H1 (cell line): ENCODE results near the gene SIM2. TPM values are rescaled to one million over a fixed set of nuclear protein-coding genes. Genes with fewer than 3 reads are reported as not detected.

Experiments
- CTCF ChIA-PET: fragments of 300-600 bp; sonication (Branson Sonifier 250); formaldehyde crosslinking; loops from one replicate; lab custom pipeline; 2021; ENCODE audit not compliant: partially characterized antibody; lab: Charles Lee
- POLR2A ChIA-PET: fragments of 300-600 bp; sonication (Branson Sonifier 250); formaldehyde crosslinking; loops from one replicate; lab custom pipeline; 2021; ENCODE audit warnings: inconsistent platforms; ENCODE audit not compliant: partially characterized antibody; lab: Charles Lee
- DNase-seq, 2 experiments: peaks; one replicate each; pipeline versions ENCODE4 v3.0.0 to v3.0.0-alpha.2; 2010 to 2022; ENCODE audit warnings: low spot score in 2 of 2, low read depth in 1 of 2, mixed read lengths in 1 of 2
- FAIRE-seq: peaks from 2 replicates; lab custom pipeline; 2011; peaks lifted over from hg19 to GRCh38; lab: Jason Lieb, UNC
- H2AFZ ChIP-seq: 2 replicates; pipeline ENCODE4 v1.8.1; 2012; ENCODE audit warnings: low read length, inconsistent platforms
- H2AK5ac ChIP-seq: 2 replicates; pipeline ENCODE4 v1.6.1; 2013; ENCODE audit warnings: low read depth, low read length
- H2BK120ac ChIP-seq: replicated peaks from 2 replicates; pipeline ENCODE3; 2013; ENCODE audit warnings: low read depth, low read length, inconsistent platforms
- H2BK12ac ChIP-seq: 2 replicates; pipeline ENCODE4 v1.6.1; 2013; ENCODE audit warnings: low read depth, low read length
- H2BK15ac ChIP-seq: 2 replicates; pipeline ENCODE4 v1.6.1; 2013; ENCODE audit warnings: low read length
- H2BK20ac ChIP-seq: 2 replicates; pipeline ENCODE4 v1.6.1; 2013; ENCODE audit warnings: low read length
- H2BK5ac ChIP-seq: 2 replicates; pipeline ENCODE4 v1.6.1; 2013; ENCODE audit warnings: low read depth, low read length
- H3K14ac ChIP-seq: 2 replicates; pipeline ENCODE4 v1.6.1; 2013; ENCODE audit warnings: inconsistent platforms; ENCODE audit not compliant: insufficient read length
- H3K18ac ChIP-seq: 2 replicates; pipeline ENCODE4 v1.6.1; 2013; ENCODE audit warnings: low read length; ENCODE audit errors: extremely low read depth
- H3K23ac ChIP-seq: 2 replicates; pipeline ENCODE4 v1.6.1; 2013; ENCODE audit warnings: inconsistent platforms; ENCODE audit not compliant: insufficient read length
- H3K23me2 ChIP-seq: 2 replicates; pipeline ENCODE4 v1.6.1; 2013; ENCODE audit warnings: low read depth, low read length
- H3K27ac ChIP-seq: 2 replicates; pipeline ENCODE4 v1.6.1; 2011; ENCODE audit warnings: low read depth, low read length, inconsistent platforms
- H3K27me3 ChIP-seq, 4 experiments: replicated peaks in 1 of 4; 1 replicate in 1 of 4; 2 replicates in 3 of 4; pipeline versions ENCODE4 v1.6.1 to v1.8.1; 2011 to 2013; ENCODE audit warnings: low read length in 3 of 4, mild to moderate bottlenecking in 3 of 4, inconsistent platforms in 2 of 4, mixed read lengths in 2 of 4, moderate library complexity in 1 of 4; ENCODE audit not compliant: control insufficient read depth in 3 of 4, insufficient read depth in 3 of 4; ENCODE audit errors: extremely low read depth in 1 of 4
- H3K36me3 ChIP-seq, 4 experiments: 2 replicates each; pipeline versions ENCODE4 v1.6.1 to v1.8.1; 2011 to 2013; ENCODE audit warnings: mild to moderate bottlenecking in 4 of 4, low read length in 3 of 4, moderate library complexity in 2 of 4, control low read depth in 1 of 4, inconsistent platforms in 1 of 4; ENCODE audit not compliant: insufficient read depth in 4 of 4, control insufficient read depth in 2 of 4
- H3K4ac ChIP-seq: replicated peaks from 2 replicates; pipeline ENCODE3; 2013; ENCODE audit warnings: low read length, low read depth, mixed read lengths, inconsistent platforms; ENCODE audit not compliant: insufficient read length
- H3K4me1 ChIP-seq, 4 experiments: replicated peaks in 1 of 4; 1 replicate in 1 of 4; 2 replicates in 3 of 4; pipeline versions ENCODE4 v1.6.1 to v1.8.1; 2011 to 2013; ENCODE audit warnings: low read length in 3 of 4, inconsistent platforms in 2 of 4, mixed read lengths in 1 of 4; ENCODE audit not compliant: insufficient read depth in 4 of 4, control insufficient read depth in 3 of 4
- H3K4me2 ChIP-seq, 2 experiments: 2 replicates each; pipeline versions ENCODE4 v1.6.1 to v1.8.1; 2011 to 2013; ENCODE audit warnings: low read depth in 2 of 2, low read length in 2 of 2, control low read depth in 1 of 2, inconsistent platforms in 1 of 2, mild to moderate bottlenecking in 1 of 2; ENCODE audit not compliant: insufficient read depth in 1 of 2
- H3K4me3 ChIP-seq, 4 experiments: fragments of 200-600, 300-600 bp in 1 of 4; sonication (generic), shearing (Covaris generic), sonication (Bioruptor Twin) in 1 of 4; 2 replicates each; pipeline versions ENCODE4 v1.5.1 to v1.8.1; 2011 to 2016; ENCODE audit warnings: low read length in 4 of 4, low read depth in 3 of 4, control low read depth in 2 of 4, inconsistent platforms in 2 of 4, mild to moderate bottlenecking in 2 of 4, mixed read lengths in 1 of 4, moderate library complexity in 1 of 4; ENCODE audit not compliant: insufficient read depth in 2 of 4; ENCODE audit errors: extremely low read depth in 1 of 4
- H3K56ac ChIP-seq: replicated peaks from 2 replicates; pipeline ENCODE3; 2013; ENCODE audit warnings: low read depth, mild to moderate bottlenecking, mixed read lengths, low read length, inconsistent platforms; ENCODE audit not compliant: insufficient read length
- H3K79me1 ChIP-seq: 2 replicates; pipeline ENCODE4 v1.6.1; 2013; ENCODE audit warnings: low read depth, low read length, control low read depth
- H3K79me2 ChIP-seq, 2 experiments: 2 replicates each; pipeline versions ENCODE4 v1.6.1 to v1.8.1; 2012 to 2013; ENCODE audit warnings: low read length in 2 of 2, mild to moderate bottlenecking in 2 of 2, inconsistent platforms in 1 of 2; ENCODE audit not compliant: insufficient read depth in 2 of 2, control insufficient read depth in 1 of 2
- H3K9ac ChIP-seq, 4 experiments: replicated peaks in 1 of 4; 1 replicate in 1 of 4; 2 replicates in 3 of 4; pipeline versions ENCODE4 v1.6.1 to v1.8.1; 2011 to 2013; ENCODE audit warnings: low read depth in 3 of 4, low read length in 3 of 4, control low read depth in 2 of 4, mild to moderate bottlenecking in 2 of 4, moderate library complexity in 2 of 4, inconsistent platforms in 1 of 4; ENCODE audit errors: extremely low read depth in 1 of 4
- H3K9me3 ChIP-seq, 2 experiments: 2 replicates each; pipeline versions ENCODE4 v1.6.1 to v1.8.1; 2012 to 2013; ENCODE audit warnings: mild to moderate bottlenecking in 2 of 2, moderate library complexity in 2 of 2, control low read depth in 1 of 2, inconsistent platforms in 1 of 2, low read depth in 1 of 2, low read length in 1 of 2, mixed read lengths in 1 of 2; ENCODE audit not compliant: insufficient read depth in 2 of 2
- H4K20me1 ChIP-seq, 2 experiments: replicated peaks in 1 of 2; 2 replicates each; pipeline versions ENCODE3 to v1.8.1; 2011 to 2013; ENCODE audit warnings: inconsistent platforms in 2 of 2, low read length in 2 of 2, mild to moderate bottlenecking in 1 of 2; ENCODE audit not compliant: insufficient read depth in 2 of 2, control insufficient read depth in 1 of 2
- H4K5ac ChIP-seq: 2 replicates; pipeline ENCODE4 v1.6.1; 2013; ENCODE audit warnings: low read length, low read depth, mixed read lengths, inconsistent platforms; ENCODE audit not compliant: insufficient read length
- H4K8ac ChIP-seq: 2 replicates; pipeline ENCODE4 v1.8.0; 2013; ENCODE audit warnings: mild to moderate bottlenecking, moderate library complexity, low read length, inconsistent platforms; ENCODE audit not compliant: insufficient read depth; ENCODE audit errors: extremely low read depth
- H4K91ac ChIP-seq: replicated peaks from 2 replicates; pipeline ENCODE3; 2013; ENCODE audit warnings: low read length, mixed read lengths, inconsistent platforms; ENCODE audit not compliant: insufficient read length
- BRCA1 ChIP-seq: IDR thresholded peaks from 2 replicates; pipeline ENCODE4 v1.6.1; 2012; ENCODE audit warnings: low read depth, low read length, improper control_type of control experiment
- CEBPB ChIP-seq: IDR thresholded peaks from 2 replicates; pipeline ENCODE4 v1.6.1; 2012; ENCODE audit warnings: low read depth, low read length
- CHD1 ChIP-seq: IDR thresholded peaks from 2 replicates; pipeline ENCODE4 v1.6.1; 2012; ENCODE audit warnings: low read depth, low read length, improper control_type of control experiment
- CHD2 ChIP-seq: IDR thresholded peaks from 2 replicates; pipeline ENCODE4 v1.6.1; 2012; ENCODE audit warnings: low read length, improper control_type of control experiment
- EZH2 ChIP-seq: fragments of 200-600 bp; sonication (generic); IDR thresholded peaks from 2 replicates; pipeline ENCODE4 v1.7.1; 2012; ENCODE audit warnings: low read depth, mild to moderate bottlenecking, moderate library complexity, low read length, inconsistent platforms; ENCODE audit not compliant: severe bottlenecking
- JUN ChIP-seq: IDR thresholded peaks from 2 replicates; pipeline ENCODE4 v1.6.1; 2011; ENCODE audit warnings: low read depth, mild to moderate bottlenecking, improper control_type of control experiment, low read length
- PHF8 ChIP-seq: fragments of 200-600 bp; sonication (generic); conservative IDR thresholded peaks from 2 replicates; pipeline ENCODE4 v1.7.1; 2012; ENCODE audit warnings: low read depth, mild to moderate bottlenecking, inconsistent platforms, low read length, moderate library complexity
- SAP30 ChIP-seq: fragments of 300-600 bp; sonication (generic); IDR thresholded peaks from 2 replicates; pipeline ENCODE4 v1.7.1; 2012; ENCODE audit warnings: low read length, moderate library complexity, mild to moderate bottlenecking, inconsistent platforms; ENCODE audit not compliant: insufficient read depth, insufficient replicate concordance
- SP1 ChIP-seq: IDR thresholded peaks from 2 replicates; pipeline ENCODE4 v1.6.1; 2011; ENCODE audit warnings: low read depth, low read length
- TCF12 ChIP-seq: IDR thresholded peaks from 2 replicates; pipeline ENCODE4 v1.6.1; 2011; ENCODE audit warnings: low read depth, mild to moderate bottlenecking, low read length
- YY1 ChIP-seq: IDR thresholded peaks from 2 replicates; pipeline ENCODE4 v1.6.1; 2011; ENCODE audit warnings: low read depth, mild to moderate bottlenecking, low read length
- ZNF274 ChIP-seq: IDR thresholded peaks from 2 replicates; pipeline ENCODE4 v1.7.0; 2012; ENCODE audit warnings: low read length, borderline replicate concordance; ENCODE audit errors: extremely low read depth
- WGBS, 2 experiments: shearing (Covaris generic) in 1 of 2; methylation state at CpG; one replicate each; pipeline versions ENCODE4 v1.1.6 to v1.1.7; 2013 to 2015; ENCODE audit warnings: low lambda C conversion rate in 2 of 2, mixed read lengths in 2 of 2, inconsistent platforms in 1 of 2, low coverage in 1 of 2, missing lambda C conversion rate in 1 of 2; ENCODE audit not compliant: insufficient replicate concordance in 2 of 2, insufficient coverage in 1 of 2, insufficient read length in 1 of 2; ENCODE audit errors: extremely low coverage in 1 of 2, missing lambda C conversion rate in 1 of 2; 5-methylcytosine and 5-hydroxymethylcytosine counted together
- polyA plus RNA-seq, 7 experiments: library from polyadenylated mRNA; depleted of rRNA in 3 of 7; stranded (reverse) in 5 of 7; unstranded in 2 of 7; fragments of >200 nt in 5 of 7; fragments of 200-250 nt in 2 of 7; gene quantifications; 1 replicate in 5 of 7; 2 replicates in 1 of 7; 4 replicates in 1 of 7; pipeline versions ENCODE4 v1.2.1 to v1.2.3, GENCODE V29; 2011 to 2013; ENCODE audit warnings: missing spikeins in 2 of 7, mixed read lengths in 2 of 7
- total RNA-seq: library from RNA; stranded (reverse); fragmentation: NEBNext Ultra II Directional; extraction: Animal tissue kit (Norgen Biotek cat#: 25700); gene quantifications from 2 replicates; pipeline ENCODE4 v1.2.1, GENCODE V29; 2021
- TF ChIP-seq, protein P1 (sequence below): IDR thresholded peaks from 2 replicates; pipeline ENCODE4 v1.6.1; 2012; ENCODE audit warnings: inconsistent platforms
- TF ChIP-seq, protein P2 (sequence below): IDR thresholded peaks from 2 replicates; pipeline ENCODE4 v1.6.1; 2011; ENCODE audit warnings: low read depth, mild to moderate bottlenecking, low read length; ENCODE audit not compliant: insufficient read depth

The SIM2 gene
- total and polyA plus RNA-seq, 2 of the 8 experiments (the other 6 are each of a cell fraction or from before 2014, with no cell fraction given) = 0.05 to 0.26 TPM

DNA sequence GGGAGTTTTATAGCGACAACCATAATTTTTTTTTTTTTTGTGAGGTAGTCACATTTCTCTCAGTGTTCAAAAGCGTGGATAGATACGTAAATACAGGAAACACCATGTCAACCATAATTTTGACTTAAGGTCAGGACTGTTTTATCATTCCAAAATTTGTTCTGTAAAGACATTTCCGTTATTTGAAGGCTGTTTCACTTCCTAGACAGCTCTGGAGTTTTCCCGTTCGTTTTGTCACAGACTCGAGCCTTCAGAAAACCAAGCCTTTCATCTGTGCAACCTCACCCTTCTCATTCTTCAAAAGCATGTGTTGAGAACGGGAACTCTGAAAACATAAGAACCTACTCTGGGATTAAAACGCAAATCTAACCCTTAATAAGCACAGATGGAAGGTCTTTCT, 17.9 kb downstream of the SIM2 start:
- Histone ChIP-seq H3K4me1 (peaks cover 0 to 7% (median 3%) of the 10 kb centered on the region in 4 experiments; a peak in 4 of 7 replicates), H2BK120ac (no peak overlapping the region), H3K4me3 (no peak overlapping the region), H2BK12ac (no peak overlapping the region), H2BK5ac (no peak overlapping the region), H3K9ac (no peak overlapping the region), H2BK20ac (no peak overlapping the region), H3K79me1 (no peaks in the 10 kb centered on the region), H3K23ac (no peak overlapping the region), H3K14ac (no peak overlapping the region), H3K56ac (no peak overlapping the region), H3K27ac (no peak overlapping the region), H3K27me3 (peaks cover 0 to 13% (median 3%) of the 10 kb centered on the region in 4 experiments; a peak in 6 of 7 replicates), H4K20me1 (no peaks in the 10 kb centered on the region), H3K4ac (no peak overlapping the region), H4K91ac (no peak overlapping the region), H3K79me2 (no peaks in the 10 kb centered on the region), H3K36me3 (no peaks in the 10 kb centered on the region), H2BK15ac (0 out of 2 replicates have a peak overlapping the region, but pooled peaks have one; percentile 18), H4K8ac (no peak overlapping the region), H4K5ac (no peak overlapping the region), H2AK5ac (no peak overlapping the region), H3K4me2 (no peak overlapping the region), H3K23me2 (no peaks in the 10 kb centered on the region), H3K18ac (no peak overlapping the region), H2AFZ (no peak overlapping the region), H3K9me3 (no peaks in the 10 kb centered on the region)
- CTCF ChIA-PET = interaction anchor here (0.9 to 3.7 kb wide), 4 partner anchors 9 to 212 kb away, joined by 3 to 15 read pairs (median 6); no protein-coding TSS in a partner anchor
- no peak for FAIRE-seq
- no peak for DNase-seq
- POLR2A ChIA-PET = no interaction called here
- WGBS, 2 experiments = 81% methylated on average over 9 of the region's 9 CpGs; no CpG with 5 or more reads in 1 of the 2 experiments
- no peak for TF ChIP-seq YY1
- TF ChIP-seq CHD2 = no peak
- TF ChIP-seq CEBPB = no peak
- no peak for TF ChIP-seq JUN
- TF ChIP-seq, protein P1, sequence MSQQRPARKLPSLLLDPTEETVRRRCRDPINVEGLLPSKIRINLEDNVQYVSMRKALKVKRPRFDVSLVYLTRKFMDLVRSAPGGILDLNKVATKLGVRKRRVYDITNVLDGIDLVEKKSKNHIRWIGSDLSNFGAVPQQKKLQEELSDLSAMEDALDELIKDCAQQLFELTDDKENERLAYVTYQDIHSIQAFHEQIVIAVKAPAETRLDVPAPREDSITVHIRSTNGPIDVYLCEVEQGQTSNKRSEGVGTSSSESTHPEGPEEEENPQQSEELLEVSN = no peak
- no peak for TF ChIP-seq SAP30
- no peak for TF ChIP-seq PHF8
- TF ChIP-seq CHD1 = no peak
- no peak for TF ChIP-seq BRCA1
- TF ChIP-seq TCF12 = no peak
- TF ChIP-seq, protein P2, sequence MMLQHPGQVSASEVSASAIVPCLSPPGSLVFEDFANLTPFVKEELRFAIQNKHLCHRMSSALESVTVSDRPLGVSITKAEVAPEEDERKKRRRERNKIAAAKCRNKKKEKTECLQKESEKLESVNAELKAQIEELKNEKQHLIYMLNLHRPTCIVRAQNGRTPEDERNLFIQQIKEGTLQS = no peak
- no peak for TF ChIP-seq SP1
- TF ChIP-seq ZNF274 = no peak
- no peak for TF ChIP-seq EZH2
